Stimulated activated CD8-positive, alpha-beta memory T cell treated with anti-CD3 and anti-CD28 coated beads, Interleukin-2, amount 100 ng/mL, for 1 hour (primary cell): ENCODE results near the gene CLCNKB.
"Not testable (repeated sequence)": the region's sequence is repeated elsewhere in the genome, so short reads cannot be mapped to it uniquely, and the experiment has no call there.

Source experiments
- DNase-seq, 2 donors: peaks; one replicate each; pipeline ENCODE4 v3.0.0-alpha.2; 2020; ENCODE audit warnings: low read depth in 2 of 2

The CLCNKB gene

DNA sequence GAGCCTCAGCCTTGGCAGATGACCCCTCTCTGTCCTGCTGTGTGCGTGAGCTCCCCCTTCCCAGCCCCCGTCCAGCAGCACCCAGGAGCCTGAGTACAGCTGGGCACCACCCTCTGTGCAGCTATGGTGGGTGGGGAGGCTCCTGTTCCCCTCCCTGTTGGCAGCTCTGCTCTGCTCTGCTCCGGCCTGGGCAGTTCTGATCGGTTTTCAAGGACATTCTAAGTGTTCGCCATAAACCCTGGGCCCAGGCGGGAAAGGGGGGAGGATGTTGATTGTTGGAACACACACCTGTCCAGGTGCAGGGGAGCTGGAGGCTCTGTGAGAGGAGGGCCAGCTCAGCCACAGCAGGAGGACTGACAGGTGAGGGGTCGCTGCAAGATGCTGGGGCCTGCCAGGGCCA lies at the start of gene CLCNKB:
Gene CLCNKB (plus strand): TSS at position 262 of the 400 bp plus-strand sequence. CDS start 711 bp downstream, outside the sequence.
- DNase-seq, result no peak

- DNase-seq, result no peak
Observed at GRCh38 chr1:15994081-15994480, 49.5 kb upstream of the CLCNKB start.

- DNase-seq, result no peak
Observed at GRCh38 chr1:15994590-15995351, 48.8 kb upstream of the CLCNKB start.

DNA sequence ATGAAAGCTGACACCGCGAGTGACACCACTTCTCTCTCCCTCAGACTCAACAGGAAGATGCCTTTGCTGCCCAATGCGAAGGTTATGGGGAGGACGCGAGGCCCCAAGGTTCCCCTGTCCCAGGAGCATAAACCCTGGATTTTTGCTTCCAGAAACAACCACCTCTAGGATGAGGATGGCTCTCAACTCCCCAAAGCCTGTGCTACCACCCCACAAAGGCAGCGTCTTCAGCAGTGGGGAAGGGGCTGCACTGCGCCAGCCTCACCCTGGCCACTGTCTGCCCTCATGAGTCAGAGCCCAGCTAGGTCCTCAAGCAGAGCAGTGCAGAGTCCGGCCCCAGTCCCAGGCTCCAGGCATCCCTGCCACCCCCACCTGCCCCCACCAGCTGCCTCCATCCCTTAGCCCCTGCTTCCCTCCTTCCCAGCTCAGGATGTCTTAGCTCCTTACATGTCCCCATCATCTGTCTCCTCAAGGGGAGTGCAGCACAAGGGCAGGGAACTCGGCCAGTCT lies 46.5 kb upstream of the CLCNKB start:
- no peak for DNase-seq

DNA sequence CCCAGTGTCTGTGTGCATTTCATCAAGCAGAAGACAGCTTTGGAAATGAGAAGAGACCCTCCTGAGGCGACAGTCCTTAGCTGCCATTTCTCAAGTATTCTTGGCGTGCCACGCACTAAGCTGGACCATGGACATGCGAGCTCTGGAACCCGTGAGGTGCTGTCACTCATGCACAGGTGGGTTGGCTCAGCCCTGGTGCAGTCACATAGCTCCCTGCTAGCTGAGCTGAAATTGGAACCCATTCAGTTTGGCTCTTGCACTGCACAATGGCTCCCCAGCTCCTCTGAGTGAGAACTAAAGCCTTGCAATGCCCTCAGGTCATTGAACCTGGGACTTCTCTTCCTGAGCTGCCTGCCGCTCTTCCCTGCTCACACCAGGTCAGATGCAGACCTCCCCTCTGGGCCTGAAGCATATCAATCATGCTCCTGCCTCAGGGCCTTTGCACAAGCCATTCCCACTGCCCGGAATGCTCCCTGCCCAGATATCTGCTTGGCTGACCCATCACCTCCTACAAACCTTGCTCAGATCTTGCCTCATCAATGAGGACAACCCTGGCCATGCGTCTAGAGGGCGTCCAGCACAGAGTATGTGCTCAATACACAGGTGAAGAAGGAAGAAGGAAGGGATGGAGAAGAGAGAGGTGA lies 45.8 kb upstream of the CLCNKB start:
- DNase-seq, result no peak

GRCh38 chr1:15998929-15999328 lies 44.7 kb upstream of the CLCNKB start:
- no peak for DNase-seq

DNA sequence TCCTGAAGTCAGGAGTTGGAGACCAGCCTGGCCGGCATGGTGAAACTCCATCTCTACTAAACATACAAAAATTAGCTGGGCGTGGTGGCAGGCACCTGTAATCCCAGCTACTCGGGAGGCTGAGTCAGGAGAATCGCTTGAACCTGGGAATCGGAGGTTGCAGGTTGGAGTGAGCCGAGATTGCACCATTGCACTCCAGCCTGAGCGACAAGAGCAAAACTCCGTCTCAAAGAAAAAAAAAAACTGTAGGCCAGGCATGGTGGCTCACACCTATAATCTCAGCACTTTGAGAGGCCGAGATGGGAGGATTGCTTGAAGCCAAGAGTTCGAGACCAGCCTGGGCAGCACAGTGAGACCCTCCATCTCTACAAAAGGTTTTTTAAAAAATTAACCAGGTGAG lies 42.3 kb upstream of the CLCNKB start:
- not testable (repeated sequence) for DNase-seq

DNA sequence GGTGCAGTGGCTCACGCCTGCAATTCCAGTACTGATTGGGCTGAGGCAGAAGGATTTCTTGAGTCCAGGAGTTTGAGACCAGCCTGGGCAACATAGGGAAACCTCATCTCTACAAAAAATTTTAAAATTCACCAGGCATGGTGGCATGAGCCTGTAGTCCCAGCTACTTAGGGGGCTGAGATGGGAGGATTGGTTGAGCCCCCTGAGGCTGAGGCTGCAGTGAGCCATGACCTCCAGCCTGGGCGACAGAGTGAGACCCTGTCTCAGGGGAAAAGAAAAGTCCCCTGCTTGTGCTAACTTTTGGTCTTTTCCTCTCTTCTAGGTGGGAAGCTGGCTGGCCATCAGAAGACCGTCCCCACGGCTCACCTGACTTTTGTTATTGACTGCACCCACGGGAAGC lies 38.0 kb upstream of the CLCNKB start:
- no peak for DNase-seq

DNA sequence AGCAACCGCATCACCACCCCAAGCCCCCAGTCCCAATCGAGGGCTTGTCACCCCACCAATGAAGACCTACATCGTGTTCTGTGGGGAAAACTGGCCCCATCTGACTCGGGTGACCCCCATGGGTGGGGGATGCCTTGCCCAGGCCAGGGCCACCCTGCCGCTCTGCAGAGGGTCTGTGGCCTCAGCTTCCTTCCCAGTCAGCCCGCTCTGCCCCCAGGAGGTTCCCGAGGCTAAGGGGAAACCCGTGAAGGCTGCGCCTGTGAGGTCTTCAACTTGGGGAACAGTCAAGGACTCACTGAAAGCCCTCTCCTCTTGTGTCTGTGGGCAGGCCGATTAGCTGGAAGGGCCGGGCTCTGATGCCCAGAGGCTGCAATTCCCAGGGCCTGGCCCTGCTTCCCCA lies 37.6 kb upstream of the CLCNKB start:
- DNase-seq, result no peak

- DNase-seq, result no peak
Observed at GRCh38 chr1:16006552-16007485, 36.8 kb upstream of the CLCNKB start.

GRCh38 chr1:16007671-16008341 lies 35.8 kb upstream of the CLCNKB start:
- no peak for DNase-seq

- DNase-seq, result peak; percentile 51 to 57
Observed at GRCh38 chr1:16009030-16009460, 34.5 kb upstream of the CLCNKB start.

DNA sequence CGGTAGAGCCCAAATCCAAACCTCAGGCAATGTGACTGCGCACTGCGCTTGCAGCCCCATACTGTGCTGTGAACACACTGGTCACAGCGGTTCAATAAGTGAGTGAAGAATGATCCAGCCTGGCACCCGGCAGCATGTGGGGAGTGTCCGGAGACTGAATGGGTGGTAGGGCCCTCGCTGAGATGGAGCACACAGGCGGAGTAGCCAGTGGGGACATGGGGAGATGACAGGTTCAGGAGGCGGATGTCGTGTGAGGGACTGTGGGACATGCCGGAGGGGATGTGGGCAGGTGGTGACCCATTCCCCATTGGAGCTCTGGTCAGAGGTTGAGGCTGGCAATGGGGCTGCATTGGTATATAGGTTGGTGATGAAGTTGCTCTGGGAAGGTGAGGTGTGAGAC lies 33.9 kb upstream of the CLCNKB start:
- no peak for DNase-seq

- DNase-seq, result no peak
Observed at GRCh38 chr1:16010837-16011236, 32.7 kb upstream of the CLCNKB start.

DNA sequence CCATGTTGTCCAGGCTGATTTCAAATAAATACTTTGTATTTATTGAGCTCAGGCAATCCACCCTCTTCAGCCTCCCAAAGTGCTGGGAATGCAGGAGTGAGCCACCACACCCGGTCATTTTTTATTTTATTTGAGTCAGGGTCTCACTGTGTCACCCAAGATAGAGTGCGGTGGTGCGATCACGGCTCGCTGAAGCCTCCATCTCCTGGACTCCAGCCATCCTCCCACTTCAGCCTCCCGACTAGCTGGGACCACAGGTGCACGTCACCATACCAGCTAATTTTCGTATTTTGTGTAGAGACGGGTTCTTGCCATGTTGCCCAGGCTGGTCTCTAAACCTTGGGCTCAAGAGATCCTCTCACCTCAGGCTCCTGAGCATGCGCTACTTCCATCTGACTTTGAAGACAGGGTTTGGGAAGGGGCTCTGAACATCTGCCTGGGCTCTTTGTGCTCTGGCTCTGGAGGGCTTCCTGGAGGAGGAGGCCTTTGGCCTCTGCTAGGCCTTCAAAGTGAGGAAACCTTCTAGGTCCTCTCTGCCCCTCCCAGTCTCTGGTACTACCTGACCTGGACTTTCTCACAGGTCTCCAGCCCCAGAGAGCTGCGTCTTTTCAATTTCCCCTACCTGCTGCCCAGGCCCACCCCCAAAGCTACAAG lies 31.5 kb upstream of the CLCNKB start:
- DNase-seq, result no peak

GRCh38 chr1:16012590-16013219 lies 30.9 kb upstream of the CLCNKB start:
- DNase-seq, result no peak

DNA sequence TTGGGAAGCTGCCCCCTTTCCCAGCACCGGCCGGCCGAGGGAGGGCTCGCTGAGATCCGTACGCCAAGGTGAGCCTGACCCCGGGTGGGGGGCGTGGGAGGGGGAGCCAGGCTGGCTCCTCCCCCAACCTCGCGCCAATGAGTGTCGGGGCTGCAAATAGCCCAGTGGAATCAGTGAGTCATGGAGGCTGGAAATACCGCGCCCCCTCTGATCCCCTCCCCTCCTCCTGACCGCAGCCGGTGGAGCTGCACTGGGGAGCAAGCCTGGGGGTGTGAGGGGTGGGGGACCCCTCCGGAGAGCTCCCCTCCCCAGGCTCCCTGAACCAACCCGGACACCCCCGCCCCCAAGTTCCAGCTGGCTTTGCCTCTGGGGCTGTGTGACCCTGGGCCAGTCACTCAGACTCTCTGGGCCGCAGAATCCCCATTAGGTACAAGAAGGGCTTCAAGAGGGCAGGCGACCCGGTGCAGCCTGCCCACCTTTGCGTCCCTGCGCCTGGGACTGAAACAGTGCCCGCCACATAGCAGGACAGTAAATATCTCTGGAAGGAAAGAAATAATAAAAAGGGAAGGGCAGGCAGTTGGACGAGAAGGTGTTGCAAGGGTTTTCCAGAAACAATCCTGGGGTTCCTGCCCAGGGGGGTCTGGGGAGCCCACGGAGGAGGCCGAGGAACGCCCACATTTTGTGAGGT lies 30.2 kb upstream of the CLCNKB start:
- DNase-seq, result peak; percentile 30 to 33

- no peak for DNase-seq
Observed at GRCh38 chr1:16013908-16014258, 29.7 kb upstream of the CLCNKB start.

DNA sequence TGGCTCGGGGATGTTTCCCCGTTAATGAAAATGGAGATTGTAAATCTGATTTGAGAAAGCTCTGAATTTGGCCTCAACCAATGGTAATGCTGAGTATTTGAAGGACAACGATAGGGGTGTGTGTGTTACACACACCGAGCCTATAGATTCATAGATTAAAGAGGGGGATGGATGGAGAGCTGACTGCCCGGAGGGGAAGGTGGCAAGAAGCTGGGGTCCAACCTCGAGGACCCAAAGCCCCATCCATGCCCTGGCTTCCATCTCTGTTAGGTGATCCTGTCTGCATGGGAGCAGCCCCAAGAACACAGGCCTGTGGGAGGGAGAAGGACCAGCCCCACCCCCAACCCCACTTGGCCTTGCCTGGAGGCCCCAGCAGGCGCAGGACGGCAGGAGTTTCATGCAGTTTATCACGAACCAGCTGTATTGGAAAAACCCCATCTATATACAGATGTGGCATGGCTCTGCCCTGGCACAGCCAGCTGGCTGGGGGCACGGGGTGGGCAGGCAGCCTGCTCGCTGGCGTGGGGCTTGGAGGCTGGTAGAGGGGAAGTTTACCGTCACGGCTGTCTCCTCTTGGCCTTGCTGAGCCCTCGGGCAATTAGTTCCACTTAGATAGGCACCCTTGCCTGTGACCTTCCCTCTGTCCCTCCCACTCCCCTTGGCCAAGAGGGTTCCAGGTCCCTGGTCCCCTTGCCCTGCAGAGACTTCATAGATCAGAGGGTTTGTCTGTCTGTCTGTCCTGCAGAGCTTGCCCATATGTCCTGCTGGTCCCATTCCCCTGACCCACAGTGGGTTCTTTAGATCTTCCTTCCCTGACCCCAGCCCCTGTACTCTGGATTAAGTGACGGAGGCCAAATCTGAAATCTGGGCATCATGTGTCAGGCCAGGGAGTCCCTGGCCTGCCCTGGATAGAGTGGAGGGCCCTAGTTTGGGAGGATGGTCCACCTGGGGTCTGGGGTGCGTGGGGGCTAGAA lies 28.8 kb upstream of the CLCNKB start:
- DNase-seq, result no peak
